A549 treated with DMSO at 1 μM for 4 hours (cell line): ENCODE measurements around the gene PTH. TPM values are rescaled to one million over a fixed set of nuclear protein-coding genes. Genes with fewer than 3 reads are reported as not detected.

Source experiments
- total RNA-seq: library from RNA; stranded (reverse); fragments of 200-300 nt; extraction: Qiagen RNA extraction; gene quantifications from 5 replicates; pipeline ENCODE4 v1.2.3, GENCODE V29; 2022; ENCODE audit warnings: low read depth

PTH gene
- total RNA-seq = not detected in 5 replicates

GRCh38 chr11:13495929-13496328 is at the start of gene PTH:
Gene PTH (minus strand): TSS chr11:13495997. CDS start chr11:13492855, 3,142 bp downstream.

GRCh38 chr11:13462901-13463778 is 32.7 kb downstream of the PTH start, which contains the start of gene BTBD10:
Gene BTBD10 (minus strand): TSS chr11:13463222. CDS start chr11:13445124, 18,098 bp downstream.

Other genes starting within 250 kb of the PTH start
- gene BMAL1, start 218.2 kb downstream of the PTH start, total RNA-seq = 10.4 to 15.2 TPM (median 14.3 TPM) in 5 replicates
- 43.5 to 57.4 TPM (median 49.6 TPM) in 5 replicates for gene BTBD10, start 32.8 kb downstream of the PTH start, total RNA-seq
- 47.5 to 69.8 TPM (median 64.6 TPM) in 5 replicates for gene FAR1, start 172.7 kb upstream of the PTH start, total RNA-seq